Ovary (tissue), 9 donors: ENCODE results near the gene CRTC1. TPM values are rescaled to one million over a fixed set of nuclear protein-coding genes. Genes with fewer than 3 reads are reported as not detected.

Experiments used
- DNase-seq, 5 donors: peaks; one replicate each; pipeline ENCODE4 v3.0.0-alpha.2; 2019 to 2020
- H3K27ac ChIP-seq, 2 donors: fragments of 200-600 bp; one replicate each; pipeline versions ENCODE4 v1.5.1 to v1.8.0; 2019 to 2022
- H3K27me3 ChIP-seq: fragments of 200-600 bp; one replicate; pipeline ENCODE4 v1.8.0; 2022
- H3K36me3 ChIP-seq: fragments of 200-600 bp; sonication (generic); one replicate; pipeline ENCODE4 v1.5.1; 2019
- H3K4me1 ChIP-seq: one replicate; pipeline ENCODE4 v1.8.1; 2013; ENCODE audit warnings: mild to moderate bottlenecking, moderate library complexity; ENCODE audit not compliant: insufficient read depth
- H3K4me3 ChIP-seq: fragments of 200-600 bp; sonication (generic); one replicate; pipeline ENCODE4 v1.5.1; 2017
- H3K9me3 ChIP-seq, 2 donors: fragments of 200-600 bp in 1 of 2; sonication (generic) in 1 of 2; one replicate each; pipeline versions ENCODE4 v1.5.1 to v1.8.1; 2013 to 2019; ENCODE audit warnings: mild to moderate bottlenecking in 1 of 2, moderate library complexity in 1 of 2
- CTCF ChIP-seq, 3 donors: fragments of 450-650 bp in 2 of 3; fragments of 200-600 bp in 1 of 3; IDR thresholded peaks; one replicate each; pipeline versions ENCODE4 v1.5.1 to v1.8.0; 2016 to 2022; ENCODE audit warnings: antibody characterized with exemption in 3 of 3, mild to moderate bottlenecking in 1 of 3
- EP300 ChIP-seq: sonication (generic); formaldehyde crosslinking; IDR thresholded peaks from one replicate; pipeline ENCODE4 v1.6.1; 2017; ENCODE audit warnings: antibody characterized with exemption
- POLR2A ChIP-seq: fragments of 450-650 bp; IDR thresholded peaks from one replicate; pipeline ENCODE4 v1.6.1; 2017; ENCODE audit warnings: antibody characterized with exemption, mild to moderate bottlenecking, moderate library complexity
- WGBS, 3 donors: extraction: QIAGEN DNeasy Blood & Tissue Kit in 1 of 3; methylation state at CpG; one replicate each; pipeline versions ENCODE4 v1.1.5 to v1.1.7; 2013 to 2017; 5-methylcytosine and 5-hydroxymethylcytosine counted together
- intact Hi-C, 4 donors: fragments of 100-400 bp; cut with DNase I; formaldehyde crosslinking; loops; one replicate each; pipeline versions ENCODE4 v1.11.0 to v1.15.1; 2022 to 2023
- polyA plus RNA-seq, 2 donors: library from polyadenylated mRNA; stranded (reverse); fragments of 200-250 nt in 1 of 2; fragments of 350-450 nt in 1 of 2; fragmentation: Illumina TruSeq in 1 of 2; extraction: RNeasy Lipid Tissue Mini Kit (QIAGEN cat#74804) in 1 of 2; gene quantifications; one replicate each; pipeline ENCODE4 v1.2.3, GENCODE V29; 2013 to 2014
- total RNA-seq, 7 donors: library from RNA; depleted of rRNA in 2 of 7; stranded (reverse); fragments of >200 nt in 2 of 7; fragmentation: NEBNext Ultra II Directional in 3 of 7; extraction: Animal tissue kit (Norgen Biotek cat#: 25700) in 3 of 7; gene quantifications; one replicate each; pipeline versions ENCODE4 v1.1.0 to v1.2.4, GENCODE V29; 2016 to 2023
- donor health status: DM: no; HTN: no; CAD: no; lungs with moderate emphysema.
- donor health status: DM: no; HTN: no; CAD: no.
- donor health status: Bipolar disorder and iron deficiency.
- donor health status: DM: yes; HTN: yes; CAD: no.
- donor health status: DM: no; HTN: no; CAD: no.
- donor health status: DM: yes; HTN: yes; CAD: no.

CRTC1 gene
- total and polyA plus RNA-seq, 9 donors: 2.3 to 19.5 (median 12.9) TPM

GRCh38 chr19:18762125-18763023 is 78.9 kb downstream of the CRTC1 start:
- WGBS, 3 donors: 15 to 21% (median 20%) methylated on average over 35 of the region's 35 CpGs
- H3K9me3 ChIP-seq: no peaks in the 10 kb centered on the region
- intact Hi-C loops: no loop called here
- no peak for TF ChIP-seq CTCF (IDR thresholded peaks at IDR 0.05)
- TF ChIP-seq POLR2A: no peak
- no peak for TF ChIP-seq EP300
- H3K4me1 ChIP-seq: peaks cover 8% of the 10 kb centered on the region
- no peaks in the 10 kb centered on the region for H3K36me3 ChIP-seq
- no peak overlapping the region for H3K4me3 ChIP-seq
- H3K27ac ChIP-seq: peak overlapping the region in 1 of 2 donors; percentile 52
- peak; percentile 61 to 84 (median 74) for DNase-seq
- no peaks in the 10 kb centered on the region for H3K27me3 ChIP-seq

- peaks cover 8% of the 10 kb centered on the region for H3K4me1 ChIP-seq
- H3K27ac ChIP-seq: no peak overlapping the region
- H3K27me3 ChIP-seq: no peaks in the 10 kb centered on the region
- no peak for DNase-seq
- no peaks in the 10 kb centered on the region for H3K36me3 ChIP-seq
- no peaks in the 10 kb centered on the region for H3K9me3 ChIP-seq
- intact Hi-C loops: no loop called here
- WGBS, 3 donors: 87 to 91% (median 91%) methylated on average over 41 of the region's 41 CpGs
- TF ChIP-seq CTCF (IDR thresholded peaks at IDR 0.05) (no peak), POLR2A (no peak), EP300 (no peak)
- H3K4me3 ChIP-seq: no peak overlapping the region
Observed at GRCh38 chr19:18763674-18764590, 80.5 kb downstream of the CRTC1 start.

GRCh38 chr19:18764591-18765051 is 81.1 kb downstream of the CRTC1 start:
- no peaks in the 10 kb centered on the region for H3K9me3 ChIP-seq
- 84 to 95% (median 92%) methylated on average over 4 of the region's 4 CpGs for WGBS, 3 donors
- H3K36me3 ChIP-seq: no peaks in the 10 kb centered on the region
- H3K4me1 ChIP-seq: peaks cover 8% of the 10 kb centered on the region
- H3K27me3 ChIP-seq: no peaks in the 10 kb centered on the region
- TF ChIP-seq POLR2A (no peak), CTCF (IDR thresholded peaks at IDR 0.05) (no peak), EP300 (no peak)
- intact Hi-C loops: no loop called here
- no peak overlapping the region for H3K27ac ChIP-seq
- DNase-seq: no peak
- H3K4me3 ChIP-seq: no peak overlapping the region

GRCh38 chr19:18765224-18765623 is 81.7 kb downstream of the CRTC1 start:
- 94 to 98% (median 96%) methylated on average over 8 of the region's 8 CpGs for WGBS, 3 donors
- no peak for TF ChIP-seq EP300
- TF ChIP-seq POLR2A: no peak
- no peak for TF ChIP-seq CTCF (IDR thresholded peaks at IDR 0.05)
- Histone ChIP-seq H3K27me3 (no peaks in the 10 kb centered on the region), H3K27ac (no peak overlapping the region), H3K36me3 (no peaks in the 10 kb centered on the region), H3K4me3 (no peak overlapping the region), H3K4me1 (peaks cover 8% of the 10 kb centered on the region), H3K9me3 (no peaks in the 10 kb centered on the region)
- no peak for DNase-seq
- intact Hi-C loops: no loop called here
